ENCODE data around the gene VSX1.

VSX1 gene

DNA sequence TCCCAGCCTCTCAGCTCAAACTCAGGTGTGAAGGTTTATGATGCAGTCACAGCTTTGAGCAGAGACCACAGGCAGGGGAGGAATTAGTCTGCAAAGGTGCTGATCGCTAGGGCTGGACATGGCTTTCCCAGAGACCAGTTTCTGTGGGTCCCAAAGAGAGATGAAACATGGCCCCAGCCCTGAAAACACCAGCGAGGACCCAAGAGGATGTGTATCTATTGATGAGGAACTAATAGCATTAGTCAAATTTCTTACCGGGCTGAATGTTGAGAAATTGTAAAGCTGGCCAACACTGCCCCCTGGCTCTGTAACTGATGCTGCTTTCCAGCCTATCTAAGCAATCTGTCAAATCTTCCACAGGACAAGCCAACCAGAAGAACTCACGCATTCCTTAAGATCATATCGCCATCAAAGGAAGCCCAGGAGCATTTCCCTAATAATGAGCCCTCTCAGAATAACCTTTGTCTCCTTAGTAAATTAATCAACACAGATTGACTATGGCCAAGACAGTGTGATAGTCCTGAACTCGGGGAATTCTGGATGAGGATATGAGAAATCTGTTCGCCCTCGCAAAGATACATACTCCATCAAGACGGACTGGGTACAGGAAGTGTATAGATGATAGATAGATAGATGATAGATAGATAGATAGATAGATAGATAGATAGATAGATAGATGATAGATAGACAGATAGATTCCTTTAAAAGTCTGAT, 16.2 kb downstream of the VSX1 start:
- DNase-seq (ENCODE audit: low spot score): peak; percentile 74

GRCh38 chr20:25065072-25065624, 16.8 kb downstream of the VSX1 start:
- no peak for DNase-seq (ENCODE audit: low spot score)

GRCh38 chr20:25064561-25065071, 17.3 kb downstream of the VSX1 start:
- DNase-seq (ENCODE audit: low spot score): no peak

- no peak for DNase-seq (ENCODE audit: low spot score)
These were observed 18.0 kb downstream of the VSX1 start for GRCh38 chr20:25063981-25064380.

GRCh38 chr20:25063546-25063945, 18.4 kb downstream of the VSX1 start:
- no peak for DNase-seq (ENCODE audit: low spot score)

DNA sequence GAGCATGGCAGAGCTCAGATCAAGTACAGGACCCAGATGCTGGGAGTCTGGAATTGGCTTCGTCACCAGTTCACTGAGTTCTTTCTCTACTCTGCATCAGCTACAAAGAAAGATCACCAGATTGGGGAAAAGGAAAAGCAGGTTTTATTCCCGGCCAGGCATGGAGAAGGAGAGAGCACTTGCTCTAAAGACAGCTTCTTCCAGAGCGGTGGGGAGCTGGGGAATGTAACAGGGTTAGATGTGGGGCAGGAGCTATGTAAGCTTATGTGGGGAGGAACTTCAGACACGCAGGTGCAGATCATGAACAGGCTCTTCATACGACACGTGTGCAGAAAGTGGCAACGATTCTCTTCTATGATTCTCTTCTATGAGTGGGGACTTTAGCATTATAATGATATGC, 19.1 kb downstream of the VSX1 start:
- DNase-seq (ENCODE audit: low spot score): no peak

GRCh38 chr20:25061821-25062530, 20.0 kb downstream of the VSX1 start:
- no peak for DNase-seq (ENCODE audit: low spot score)

- no peak for DNase-seq (ENCODE audit: low spot score)
These were observed 20.7 kb downstream of the VSX1 start for GRCh38 chr20:25061103-25061799.

GRCh38 chr20:25059866-25060465, 22.0 kb downstream of the VSX1 start:
- DNase-seq (ENCODE audit: low spot score): no peak

- no peak for DNase-seq (ENCODE audit: low spot score)
These were observed 22.8 kb downstream of the VSX1 start for GRCh38 chr20:25058847-25059810.

GRCh38 chr20:25058051-25058846, 23.7 kb downstream of the VSX1 start, which contains the start of gene ACSS1:
TSS of gene ACSS1 (minus strand) at chr20:25058139. CDS start at chr20:25058102, 37 bp downstream.
- DNase-seq (ENCODE audit: low spot score): peak; percentile 66

GRCh38 chr20:25057234-25058050, 24.5 kb downstream of the VSX1 start:
- DNase-seq (ENCODE audit: low spot score): peak; percentile 80

DNA sequence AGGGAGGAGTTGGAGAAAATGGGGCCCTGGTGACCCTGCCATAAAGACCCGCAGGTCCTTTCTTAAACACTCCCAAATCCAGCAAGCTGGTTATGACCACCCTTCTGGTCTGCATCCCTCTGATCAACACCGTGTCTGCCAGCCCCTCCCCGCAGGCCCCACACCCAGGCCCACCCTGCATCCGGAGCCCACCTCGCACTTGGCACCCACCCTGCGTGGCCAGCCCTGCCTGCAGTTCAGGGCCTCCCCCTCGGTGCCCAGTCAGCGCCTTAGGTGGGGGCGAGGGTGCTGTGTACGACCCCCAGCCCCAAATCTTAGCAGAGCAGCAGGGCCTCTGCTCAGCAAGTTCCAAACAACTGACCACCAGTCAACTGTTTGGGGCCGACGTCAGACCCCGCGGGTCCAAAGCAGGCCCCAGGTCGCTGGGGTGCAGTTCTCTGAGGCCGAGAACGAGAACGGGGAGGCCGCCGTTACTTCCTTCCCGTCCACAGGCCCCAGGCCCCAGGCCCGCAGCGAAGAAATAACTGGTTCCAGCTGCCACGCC, 25.2 kb downstream of the VSX1 start:
- DNase-seq (ENCODE audit: low spot score): no peak

- no peak for DNase-seq (ENCODE audit: low spot score)
These were observed 26.0 kb downstream of the VSX1 start for GRCh38 chr20:25055711-25056495.

DNA sequence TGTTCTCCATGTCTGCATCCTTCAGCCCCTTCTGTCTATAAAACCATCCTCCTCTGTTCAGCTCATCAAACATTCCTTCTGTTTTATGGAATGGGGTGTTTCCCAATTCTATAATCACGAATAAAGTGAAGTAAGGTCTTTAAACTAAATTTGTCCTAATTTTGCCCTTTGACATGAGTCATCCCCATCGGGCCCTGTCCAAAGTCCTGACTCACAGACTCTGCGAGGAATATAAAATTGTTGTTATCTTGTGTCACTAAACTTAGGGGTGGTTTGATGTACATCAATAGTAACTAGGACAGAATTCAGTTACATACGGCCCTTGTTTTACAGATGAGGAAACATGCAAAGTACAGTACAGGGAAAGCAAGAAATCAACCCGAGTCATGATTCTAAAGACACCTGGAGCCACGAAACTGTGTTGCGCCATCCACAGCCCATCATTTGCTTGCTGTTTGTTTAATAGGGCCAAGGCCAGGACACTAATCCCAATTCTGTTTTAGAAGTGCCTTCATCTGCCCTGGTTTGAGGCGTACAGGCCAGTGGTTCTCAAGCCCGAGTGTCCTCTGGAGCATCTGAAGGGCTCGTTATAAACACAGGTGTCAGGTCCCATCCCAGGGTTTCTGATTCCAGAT, 26.8 kb downstream of the VSX1 start:
- DNase-seq (ENCODE audit: low spot score): peak; percentile 61

GRCh38 chr20:25054096-25054820, 27.7 kb downstream of the VSX1 start:
- DNase-seq (ENCODE audit: low spot score): no peak

Data from hepatic stellate cell (primary cell).